GM19395 (cell line): ENCODE measurements around the gene IGFBP2.
"Not testable (repeated sequence)": the region's sequence is repeated elsewhere in the genome, so short reads cannot be mapped to it uniquely, and the experiment has no call there.

Experiments used
- ATAC-seq: cut with Tn5 transposase; IDR thresholded peaks from one replicate; pipeline ENCODE4 v1.9.1; 2021; ENCODE audit warnings: mild to moderate bottlenecking, moderate library complexity; ENCODE audit not compliant: unreplicated experiment

Gene IGFBP2, protein sequence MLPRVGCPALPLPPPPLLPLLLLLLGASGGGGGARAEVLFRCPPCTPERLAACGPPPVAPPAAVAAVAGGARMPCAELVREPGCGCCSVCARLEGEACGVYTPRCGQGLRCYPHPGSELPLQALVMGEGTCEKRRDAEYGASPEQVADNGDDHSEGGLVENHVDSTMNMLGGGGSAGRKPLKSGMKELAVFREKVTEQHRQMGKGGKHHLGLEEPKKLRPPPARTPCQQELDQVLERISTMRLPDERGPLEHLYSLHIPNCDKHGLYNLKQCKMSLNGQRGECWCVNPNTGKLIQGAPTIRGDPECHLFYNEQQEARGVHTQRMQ

DNA sequence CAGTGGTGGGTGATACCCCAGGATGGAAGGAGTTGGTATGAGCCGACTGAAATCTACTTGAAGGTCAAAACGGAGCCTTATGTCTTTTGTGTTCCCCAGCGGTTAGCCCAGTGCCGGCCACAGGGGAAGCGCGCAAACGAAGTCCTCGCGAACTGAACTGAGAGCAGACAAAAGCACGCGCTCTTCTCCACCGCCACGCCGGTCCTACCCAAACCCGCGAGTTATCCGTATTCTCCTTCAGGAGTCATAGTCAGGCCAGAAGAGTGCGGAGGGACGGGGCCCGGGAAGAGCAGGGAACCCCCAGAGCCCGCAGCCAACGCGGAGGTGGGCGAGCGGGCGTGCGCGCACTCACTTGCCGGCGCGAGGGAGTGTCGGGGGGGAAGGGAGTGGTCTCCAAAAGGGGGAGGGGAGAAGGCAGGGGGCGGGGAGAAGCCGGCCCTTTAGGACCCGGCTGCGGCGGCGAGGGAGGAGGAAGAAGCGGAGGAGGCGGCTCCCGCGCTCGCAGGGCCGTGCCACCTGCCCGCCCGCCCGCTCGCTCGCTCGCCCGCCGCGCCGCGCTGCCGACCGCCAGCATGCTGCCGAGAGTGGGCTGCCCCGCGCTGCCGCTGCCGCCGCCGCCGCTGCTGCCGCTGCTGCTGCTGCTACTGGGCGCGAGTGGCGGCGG lies at the start of gene IGFBP2:
Gene IGFBP2, plus strand, starts transcription at position 469 of the 664 bp plus-strand sequence. Its CDS starts 104 bp downstream, at position 573.
- ATAC-seq: no peak

DNA sequence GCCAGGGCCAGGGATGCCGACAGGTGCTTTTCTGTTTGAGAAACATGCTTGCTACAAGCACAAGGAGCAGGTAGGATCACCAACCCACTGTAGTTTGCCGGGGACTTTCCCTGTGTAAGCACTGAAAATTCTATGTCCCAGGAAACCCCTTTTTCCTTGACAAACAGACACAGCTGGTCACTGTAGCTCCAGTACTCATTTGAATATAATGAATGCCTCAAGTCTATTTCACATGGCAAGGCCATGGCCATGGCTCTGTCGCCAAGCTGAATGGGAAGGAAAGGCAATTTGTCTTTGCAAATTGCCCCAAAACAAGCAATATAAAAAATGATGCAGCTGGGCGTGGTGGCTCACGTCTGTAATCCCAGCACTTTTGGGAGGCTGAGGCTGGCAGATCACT lies 49.6 kb upstream of the IGFBP2 start:
- no peak for ATAC-seq

DNA sequence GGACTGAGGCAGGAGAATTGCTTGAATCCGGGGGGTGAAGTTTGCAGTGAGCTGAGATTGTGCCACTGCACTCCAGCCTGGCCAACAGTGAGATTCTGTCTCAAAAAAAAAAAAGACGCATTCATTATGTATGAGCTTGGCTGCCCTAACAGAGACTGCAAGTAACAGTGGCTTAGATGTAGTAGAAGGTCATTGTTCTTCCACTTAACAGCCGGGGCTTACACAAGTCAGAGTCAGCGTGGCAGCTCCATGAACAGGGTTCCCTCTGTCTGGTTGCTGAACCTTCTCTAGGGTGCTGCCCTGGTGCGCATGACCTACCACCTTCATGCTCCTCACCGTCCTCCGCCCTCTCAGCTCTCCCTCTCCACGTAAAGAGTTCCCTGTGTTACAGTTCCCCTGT lies 49.1 kb upstream of the IGFBP2 start:
- ATAC-seq: no peak

DNA sequence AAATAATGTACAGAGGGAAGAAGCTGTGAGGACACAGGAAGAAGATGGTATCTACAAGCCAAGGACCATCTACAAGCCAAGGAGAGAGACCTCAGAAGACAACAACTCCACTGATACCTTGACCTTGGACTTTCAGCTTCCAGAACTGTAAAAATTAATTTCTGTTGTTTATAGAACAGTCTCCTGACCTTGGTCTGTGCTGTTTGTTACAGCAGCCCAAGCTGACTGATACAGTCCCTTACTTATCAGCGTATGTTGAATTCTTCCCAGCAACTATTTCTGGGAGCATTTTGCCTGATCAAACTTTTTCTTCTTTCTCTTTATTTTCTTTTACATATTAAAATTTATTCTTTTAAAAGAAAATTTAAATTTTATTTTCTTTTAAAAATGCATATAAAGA lies 47.8 kb upstream of the IGFBP2 start:
- no peak for ATAC-seq

DNA sequence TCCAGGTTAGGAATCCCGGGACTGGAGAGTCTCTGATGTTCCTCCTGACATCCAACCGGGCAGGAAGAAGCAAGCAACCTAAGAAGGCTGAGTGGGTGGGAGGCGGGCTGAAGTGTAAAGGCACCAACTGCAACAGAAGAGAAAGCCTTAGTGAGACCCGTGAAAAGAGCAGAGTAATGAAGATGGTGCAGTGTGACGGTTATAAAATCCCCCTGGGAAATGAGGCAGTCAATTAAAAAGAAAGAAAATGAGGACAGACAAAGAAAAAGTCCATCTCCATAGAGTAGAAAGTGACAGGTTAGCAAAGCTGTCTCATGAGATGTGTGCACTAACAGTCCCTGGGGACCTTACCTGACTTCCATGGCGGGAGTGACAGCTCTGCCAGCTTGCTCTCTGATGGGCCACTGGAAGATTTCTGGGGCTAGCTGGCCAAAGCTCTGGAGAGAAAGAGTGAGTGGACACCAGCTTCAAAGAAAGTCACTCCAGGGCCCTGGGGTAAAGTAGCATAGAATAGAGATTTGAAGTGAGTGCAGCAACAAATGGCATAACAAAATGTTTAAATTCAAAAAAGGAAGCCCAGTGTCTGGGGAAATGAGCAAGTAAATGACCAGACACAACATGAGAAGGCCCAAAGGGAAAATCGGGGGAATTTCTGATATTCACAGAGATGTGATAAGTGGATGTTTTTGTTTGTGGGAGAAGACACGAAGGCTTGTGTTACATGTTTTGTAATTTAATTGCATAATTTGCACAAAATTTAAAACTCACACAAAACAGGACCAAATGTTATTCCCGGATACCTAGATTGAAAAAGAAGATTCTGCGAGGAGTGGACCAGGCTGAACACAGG lies 44.1 kb upstream of the IGFBP2 start:
- no peak for ATAC-seq

DNA sequence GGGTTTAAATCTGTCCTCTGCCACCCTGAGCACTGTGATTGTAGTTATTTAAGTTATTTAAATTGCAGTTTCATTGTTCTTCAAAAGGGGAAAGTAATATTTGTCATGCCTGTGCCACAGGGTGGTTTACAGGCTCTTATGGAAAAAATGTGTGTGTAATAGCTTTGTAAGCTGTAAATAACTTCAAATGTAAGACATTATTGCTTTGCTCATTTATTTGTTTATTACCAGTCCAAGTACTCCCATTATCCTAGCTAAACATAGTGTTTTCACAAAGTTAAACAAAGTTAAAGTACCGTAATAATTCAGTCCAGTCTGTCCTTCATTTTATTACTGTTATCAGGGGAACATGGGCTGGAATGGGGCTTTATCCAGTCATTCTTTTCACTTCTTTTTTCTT lies 43.4 kb upstream of the IGFBP2 start:
- no peak for ATAC-seq

DNA sequence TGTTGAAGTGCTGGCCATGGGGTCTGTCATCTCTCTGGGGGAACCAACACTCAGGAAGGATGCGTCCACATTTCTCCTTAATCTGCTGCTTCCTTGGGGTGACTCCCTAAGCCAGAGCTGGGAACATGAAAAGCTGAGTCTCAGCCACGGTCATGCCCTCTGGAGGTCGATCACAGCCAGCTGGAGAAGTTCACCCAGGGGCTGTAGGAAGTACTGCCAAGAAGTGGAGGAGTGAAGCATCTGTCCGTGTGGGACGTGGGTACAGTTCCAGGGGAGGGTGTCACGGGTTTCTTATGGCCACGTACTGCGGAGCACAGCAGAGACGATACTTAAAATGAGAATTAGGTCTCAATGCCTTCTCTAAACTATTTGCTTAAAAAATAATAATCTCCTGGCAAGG lies 42.4 kb upstream of the IGFBP2 start:
- no peak for ATAC-seq

DNA sequence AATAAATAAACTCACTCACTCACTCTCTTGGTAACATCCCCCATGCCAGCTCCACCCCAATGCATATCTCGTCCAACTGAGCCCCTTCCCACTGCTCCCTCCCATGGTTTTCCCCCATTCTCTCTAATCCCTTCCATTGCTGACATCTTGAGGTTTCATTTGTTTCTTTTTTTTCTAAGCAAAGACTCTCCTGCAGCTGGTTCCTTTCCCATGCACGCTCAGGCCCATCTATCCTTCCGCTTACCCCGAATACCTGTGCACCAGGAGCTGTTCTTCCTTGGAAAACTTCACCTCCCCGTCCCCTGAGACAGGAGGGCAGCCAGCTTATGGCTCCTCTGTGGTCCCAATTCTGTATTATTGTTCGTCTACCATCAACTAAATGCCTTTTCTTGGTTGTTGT lies 41.7 kb upstream of the IGFBP2 start:
- ATAC-seq: no peak

DNA sequence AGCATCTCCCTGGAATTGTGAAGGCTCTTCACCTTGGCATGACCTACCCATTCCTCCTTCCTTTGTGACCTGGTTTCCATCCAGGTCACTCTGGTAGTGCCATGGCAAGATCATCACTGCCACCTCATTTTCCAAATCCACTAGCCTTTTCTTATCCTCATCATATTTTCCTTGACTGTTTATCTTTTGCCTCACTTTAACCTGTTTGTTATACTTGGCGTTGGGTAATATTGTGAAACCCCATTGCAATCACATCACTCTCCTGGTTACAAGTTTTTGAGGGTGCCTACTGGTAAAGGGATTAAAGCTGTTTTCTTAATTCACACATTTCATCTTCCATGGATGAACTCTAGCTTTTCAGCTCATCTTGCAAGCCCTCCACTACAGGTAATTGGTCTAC lies 39.1 kb upstream of the IGFBP2 start:
- no peak for ATAC-seq

DNA sequence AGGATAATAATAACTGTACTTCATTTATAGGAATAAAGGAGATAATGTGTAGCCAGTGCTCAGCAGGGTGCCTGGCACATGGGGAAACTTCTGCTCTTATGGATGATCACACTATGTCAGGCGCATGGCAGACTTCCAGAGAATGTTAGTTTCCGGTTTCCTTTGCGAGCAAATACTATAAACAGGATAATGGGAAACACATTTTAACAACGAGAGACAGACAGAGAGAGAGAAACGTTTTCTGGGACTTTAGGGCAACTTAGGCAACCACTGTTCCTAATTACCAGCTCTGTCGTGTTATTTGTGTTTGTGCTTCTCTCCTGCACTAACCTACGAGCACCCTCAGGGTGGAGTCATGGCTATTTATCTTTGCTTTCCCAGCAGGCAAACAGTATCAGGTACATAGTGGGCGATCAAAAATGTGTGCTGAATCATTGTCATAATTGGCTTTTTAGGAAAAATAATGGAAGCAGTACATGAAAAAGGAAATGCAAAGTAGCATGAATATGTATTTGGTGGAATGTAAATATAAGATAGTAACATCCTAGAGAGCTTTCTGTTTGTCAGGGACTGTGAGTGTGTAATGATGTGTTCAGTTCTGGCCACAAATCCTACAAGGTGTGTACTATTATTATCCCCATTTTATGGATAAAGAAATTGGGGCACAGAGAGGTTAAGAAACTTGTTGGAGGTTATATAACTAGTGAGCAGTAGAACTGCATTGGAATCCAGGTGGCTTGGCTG lies 36.8 kb upstream of the IGFBP2 start:
- no peak for ATAC-seq

DNA sequence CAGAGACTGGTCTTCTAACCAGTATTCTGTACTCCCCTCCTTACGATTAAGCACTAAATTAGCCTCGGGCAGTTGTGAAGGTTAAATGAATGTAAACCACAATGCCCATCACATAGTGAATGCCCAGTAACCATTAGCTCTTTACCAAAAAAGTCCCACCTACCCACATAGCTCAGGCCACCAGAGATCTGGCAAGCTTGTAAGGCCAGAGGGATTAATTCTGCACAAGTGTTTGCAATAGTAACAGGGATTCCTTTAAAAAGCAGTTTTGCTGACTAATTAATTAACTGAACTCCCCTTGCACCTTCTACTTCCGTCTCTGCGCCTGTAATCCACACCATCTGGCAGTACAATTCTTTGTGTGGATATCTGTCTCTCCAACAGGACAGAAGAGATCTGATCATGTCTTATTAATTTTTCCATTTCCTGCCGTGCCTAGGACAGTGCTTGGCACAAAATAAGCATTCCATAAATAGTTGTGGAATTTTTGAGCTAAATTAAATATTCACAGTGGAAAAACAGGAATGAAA lies 36.2 kb upstream of the IGFBP2 start:
- ATAC-seq: no peak

DNA sequence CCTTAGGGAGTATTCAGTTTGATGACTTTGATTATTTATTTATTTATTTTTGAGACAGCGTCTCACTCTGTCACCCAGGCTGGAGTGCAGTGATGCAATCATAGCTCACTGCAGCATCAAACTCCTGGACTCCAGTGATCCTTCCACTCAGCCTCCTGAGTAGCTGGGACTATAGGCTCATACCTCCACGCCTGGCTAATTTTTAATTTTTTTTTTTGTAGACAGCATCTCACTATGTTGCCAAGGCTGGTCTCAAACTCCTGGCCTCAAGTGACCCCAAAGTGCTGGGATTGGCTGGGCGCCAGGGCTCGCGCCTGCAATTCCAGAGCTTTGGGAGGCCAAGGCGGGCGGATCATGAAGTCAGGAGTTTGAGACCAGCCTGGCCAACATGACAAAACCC lies 35.4 kb upstream of the IGFBP2 start:
- ATAC-seq: not testable (repeated sequence)

DNA sequence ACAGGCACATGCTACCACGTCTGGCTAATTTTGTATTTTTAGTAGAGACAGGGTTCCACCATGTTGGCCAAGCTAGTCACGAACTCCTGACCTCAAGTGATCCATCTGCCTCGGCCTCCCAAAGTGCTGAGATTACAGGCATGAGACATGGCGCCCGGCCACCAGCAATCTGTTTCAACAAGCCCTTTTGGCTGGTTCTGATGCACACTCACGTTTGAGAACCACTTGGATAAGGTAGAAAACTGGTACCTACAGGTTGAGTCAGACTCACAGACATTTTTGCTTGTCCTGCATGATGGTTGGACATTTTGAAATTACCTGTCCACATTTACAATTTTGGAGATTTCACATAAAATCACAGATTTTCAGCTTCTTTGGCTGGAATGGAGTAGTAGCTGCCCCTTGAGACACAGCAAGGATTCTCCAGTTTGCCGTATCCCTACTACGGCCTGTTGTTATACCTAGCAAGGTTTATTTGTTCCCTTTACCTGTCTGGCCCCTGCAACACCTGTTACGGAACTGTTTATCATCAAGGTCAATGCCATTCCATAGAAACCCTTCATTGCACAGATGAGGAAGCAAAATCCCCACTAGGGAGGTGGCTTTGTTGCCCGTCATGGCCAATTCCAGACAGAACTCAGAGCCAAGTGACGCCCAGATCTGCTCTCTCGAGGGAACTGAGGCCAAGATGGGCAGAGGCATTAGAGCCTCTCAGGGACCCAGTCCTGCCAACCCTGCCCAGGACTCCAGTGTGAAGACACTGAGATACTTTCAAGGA lies 31.4 kb upstream of the IGFBP2 start:
- ATAC-seq: no peak

DNA sequence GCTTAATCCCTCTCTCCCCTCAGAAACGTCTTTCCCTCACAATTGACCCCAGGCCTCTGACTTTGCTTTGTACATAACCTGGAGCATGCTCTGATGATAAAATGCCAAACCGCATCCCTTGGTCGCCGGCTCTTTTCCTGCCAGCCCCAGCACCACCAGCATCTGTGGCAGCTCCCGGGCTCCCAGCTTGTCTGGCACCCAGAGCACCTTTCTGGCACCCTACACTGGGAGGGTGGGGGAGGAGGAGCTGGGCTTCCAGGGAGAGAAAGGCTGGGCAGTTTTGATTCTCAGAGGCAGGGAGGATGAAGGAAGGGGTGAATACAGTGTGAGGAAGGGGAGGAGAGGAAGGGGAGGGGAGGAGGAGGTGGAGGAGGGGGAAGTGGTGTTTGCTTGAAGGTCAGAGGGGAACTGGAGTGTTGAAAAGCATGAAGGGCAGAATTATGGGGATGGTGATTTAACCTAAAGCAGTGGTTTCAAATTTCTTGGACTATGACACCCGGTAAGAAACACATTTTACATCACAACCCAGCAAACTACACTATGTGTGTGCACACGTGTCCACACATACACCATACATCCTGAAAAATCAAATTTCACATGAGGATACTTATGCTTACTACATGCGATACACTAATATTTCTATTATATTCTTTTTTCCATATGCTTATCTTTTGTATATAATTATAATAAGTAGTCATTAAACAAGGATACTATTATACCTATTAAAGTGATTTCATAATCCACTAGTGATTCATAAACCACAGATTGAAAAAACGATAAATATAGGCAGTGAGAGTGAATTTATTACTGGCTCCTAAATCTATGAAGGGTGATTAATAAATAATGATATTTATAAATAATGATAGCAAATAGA lies 30.0 kb upstream of the IGFBP2 start:
- no peak for ATAC-seq

DNA sequence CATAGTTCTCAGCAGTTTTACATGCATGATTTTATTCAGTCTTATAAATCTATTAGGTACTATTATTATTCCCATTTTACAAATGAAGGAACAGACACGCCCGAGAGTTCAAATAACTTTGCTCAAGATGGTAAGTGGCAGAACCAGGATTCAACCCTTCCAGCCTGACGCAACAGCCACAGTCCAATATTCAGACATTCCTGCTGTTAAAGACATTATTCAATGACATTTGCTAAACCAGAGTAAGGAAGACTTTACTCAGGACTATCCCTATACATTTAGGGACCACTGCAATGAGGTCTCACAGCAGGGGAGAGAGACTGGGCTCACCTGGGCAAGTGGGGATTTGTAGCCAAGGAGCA lies 29.4 kb upstream of the IGFBP2 start:
- ATAC-seq: no peak

DNA sequence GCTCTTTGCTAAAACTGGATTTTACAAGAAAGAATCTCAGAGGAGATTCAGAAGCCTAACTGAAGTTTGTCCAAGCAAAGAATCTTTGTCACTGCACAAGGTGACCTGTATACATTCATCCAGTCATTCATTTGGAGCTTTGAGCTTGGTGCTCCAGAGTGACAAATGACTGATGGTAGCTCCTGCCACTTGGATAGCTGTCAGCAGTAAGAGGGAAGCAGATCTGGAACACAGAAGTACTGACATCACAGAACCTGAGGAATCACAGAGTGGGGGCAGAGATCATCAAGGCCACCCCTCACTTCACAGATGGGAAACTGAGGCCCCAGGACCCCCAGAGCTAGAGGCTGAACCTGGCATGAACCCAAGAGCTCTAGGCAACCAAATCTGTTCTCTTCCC lies 28.8 kb upstream of the IGFBP2 start:
- ATAC-seq: no peak

DNA sequence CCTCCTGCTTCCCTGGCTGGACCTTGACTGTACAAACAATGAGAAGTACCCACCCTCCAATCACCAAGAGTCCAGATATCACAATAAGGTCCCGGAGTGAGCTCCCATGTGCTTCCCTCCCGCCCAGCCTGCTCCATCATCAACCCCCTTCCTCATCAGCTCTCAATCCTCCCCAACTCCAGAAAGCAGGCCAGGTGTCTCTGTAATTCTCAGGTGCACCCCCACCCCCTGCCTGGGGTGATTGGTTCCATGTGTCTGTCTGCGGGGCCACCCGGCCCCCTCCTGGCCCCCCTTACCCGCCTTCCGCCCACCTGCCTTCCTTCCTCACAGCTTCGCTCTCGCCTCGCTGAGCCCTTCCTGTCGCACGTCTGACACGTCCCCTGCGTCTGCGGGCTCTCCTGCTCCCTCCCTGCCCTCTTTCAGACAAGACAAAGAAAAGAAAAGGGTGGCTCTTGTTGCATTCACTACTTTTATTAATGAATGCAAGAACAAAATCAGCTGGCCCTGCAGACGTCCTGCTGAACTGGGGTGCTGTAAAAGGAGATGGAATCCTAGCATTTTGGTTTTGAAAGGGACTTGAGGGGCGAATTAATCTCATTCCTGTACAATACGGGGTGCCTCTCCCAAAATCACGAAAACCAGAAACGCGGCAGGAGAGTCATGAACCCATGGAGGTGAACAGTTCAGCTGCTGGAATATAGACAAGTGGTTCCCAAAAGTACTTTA lies 26.5 kb upstream of the IGFBP2 start:
- peak; percentile 94 for ATAC-seq

DNA sequence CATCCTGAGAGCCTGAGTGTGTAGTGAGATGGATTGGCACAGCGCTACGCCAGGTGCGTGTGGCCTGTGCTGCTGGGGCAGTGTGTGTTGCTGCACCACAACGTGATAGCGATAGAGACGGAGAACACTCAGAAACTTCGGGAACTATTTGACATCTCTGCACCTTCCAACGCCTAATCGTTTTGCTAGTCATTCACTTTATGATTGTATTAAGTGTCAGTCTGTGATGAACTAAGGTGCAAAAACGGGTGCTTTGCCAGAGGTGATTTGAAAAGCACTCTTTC lies 26.0 kb upstream of the IGFBP2 start:
- ATAC-seq: no peak

DNA sequence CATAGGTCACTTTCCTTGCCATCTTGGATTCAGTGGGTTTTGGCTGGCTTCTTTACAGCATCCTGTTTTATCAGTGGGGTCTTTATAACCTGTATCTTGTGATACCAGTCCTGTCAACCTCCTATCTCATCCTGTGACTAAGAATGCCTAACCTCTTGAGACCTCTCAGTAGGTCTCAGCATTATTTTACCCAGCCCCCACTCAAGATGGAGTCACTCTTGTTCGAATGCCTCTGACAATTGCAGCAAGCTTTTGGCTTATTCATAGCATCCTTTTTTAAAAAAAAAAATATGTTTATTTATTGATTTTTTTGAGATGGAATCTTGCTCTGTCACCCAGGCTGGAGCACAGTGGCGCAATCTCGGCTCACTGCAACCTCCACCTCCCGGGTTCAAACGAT lies 24.7 kb upstream of the IGFBP2 start:
- no peak for ATAC-seq
